ENCODE data around the gene ZNF184.

ZNF184 gene

GRCh38 chr6:27415898-27416297 lies 57.0 kb downstream of the ZNF184 start:
- no peak for DNase-seq

- DNase-seq: no peak
Observed at GRCh38 chr6:27414996-27415395, 57.9 kb downstream of the ZNF184 start.

- DNase-seq: no peak
Observed at GRCh38 chr6:27414300-27414699, 58.6 kb downstream of the ZNF184 start.

- DNase-seq: no peak
Observed at GRCh38 chr6:27407153-27407814, 65.6 kb downstream of the ZNF184 start.

GRCh38 chr6:27406085-27406484 lies 66.8 kb downstream of the ZNF184 start:
- DNase-seq: no peak

GRCh38 chr6:27400877-27401642 lies 71.8 kb downstream of the ZNF184 start:
- DNase-seq: no peak

All from CD4-positive, alpha-beta T cell treated with Interleukin-15 for 1 hour (primary cell).